ENCODE results near the gene SMIM41. TPM values are rescaled to one million over a fixed set of nuclear protein-coding genes. Genes with fewer than 3 reads are reported as not detected.

SMIM41 gene
- total RNA-seq, 2 experiments from 2014 or later = not detected

DNA sequence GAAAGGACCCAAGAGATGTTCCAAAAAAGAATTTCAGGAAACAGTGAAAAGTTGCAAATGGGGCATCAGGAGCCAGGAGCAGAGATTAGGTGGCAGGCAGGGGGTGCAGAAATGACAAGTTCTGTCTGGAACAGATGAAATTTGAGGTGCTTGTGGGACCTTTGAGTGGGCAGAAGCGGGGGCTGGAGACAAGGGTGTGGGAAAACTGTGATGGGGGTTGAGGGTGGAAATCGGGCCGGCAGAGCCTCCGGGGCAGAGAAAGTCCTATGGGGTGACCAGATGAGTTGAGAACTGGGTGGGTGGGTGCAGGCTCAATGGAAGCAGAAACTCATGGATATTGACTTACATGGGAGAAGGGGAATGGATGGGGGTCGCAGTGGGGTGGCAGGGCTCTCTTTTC is 29.8 kb upstream of the SMIM41 start:
- ChIA-PET CTCF (ENCODE audit: unreplicated experiment) (no interaction called here), POLR2A (no interaction called here)
- Histone ChIP-seq H3K27ac (ENCODE audit: low read depth, low read length, poor library complexity, severe bottlenecking) (no peak overlapping the region), H3K9me2 (ENCODE audit: insufficient read depth, low read length) (no peaks in the 10 kb centered on the region), H4K20me1 (ENCODE audit: insufficient read depth, low read length) (no peaks in the 10 kb centered on the region), H3K4me3 (ENCODE audit: low read depth, low read length, poor library complexity, severe bottlenecking) (peak overlapping the region; percentile 68), H3K9me3 (ENCODE audit: low read length) (no peaks in the 10 kb centered on the region), H3K79me2 (ENCODE audit: insufficient read depth, low read depth, low read length) (no peaks in the 10 kb centered on the region; the same call in 1 of the 2 replicates), H2AFZ (ENCODE audit: low read length) (no peak overlapping the region), H3K4me1 (ENCODE audit: insufficient read depth, low read length, poor library complexity, severe bottlenecking) (peaks cover 43% of the 10 kb centered on the region), H3K36me3 (ENCODE audit: insufficient read depth, low read length) (peaks cover 20% of the 10 kb centered on the region), H3K4me2 (ENCODE audit: low read length) (peak overlapping the region; percentile 85)
- no TSS peak for BruUV-seq (replicated peaks)
- TF ChIP-seq CTCF (conservative IDR thresholded peaks at IDR 0.05; ENCODE audit: low read length) (no peak), EZH2phosphoT487 (IDR thresholded peaks at IDR 0.05; ENCODE audit: borderline replicate concordance, low read depth, low read length) (no peak)
- DNase-seq (ENCODE audit: low spot score) = no peak
- intact Hi-C loops (cut with micrococcal nuclease; ENCODE audit: unreplicated experiment) = loop anchor here (2.0 kb wide), 2 partner anchors 13 to 25 kb away; no protein-coding TSS in a partner anchor

DNA sequence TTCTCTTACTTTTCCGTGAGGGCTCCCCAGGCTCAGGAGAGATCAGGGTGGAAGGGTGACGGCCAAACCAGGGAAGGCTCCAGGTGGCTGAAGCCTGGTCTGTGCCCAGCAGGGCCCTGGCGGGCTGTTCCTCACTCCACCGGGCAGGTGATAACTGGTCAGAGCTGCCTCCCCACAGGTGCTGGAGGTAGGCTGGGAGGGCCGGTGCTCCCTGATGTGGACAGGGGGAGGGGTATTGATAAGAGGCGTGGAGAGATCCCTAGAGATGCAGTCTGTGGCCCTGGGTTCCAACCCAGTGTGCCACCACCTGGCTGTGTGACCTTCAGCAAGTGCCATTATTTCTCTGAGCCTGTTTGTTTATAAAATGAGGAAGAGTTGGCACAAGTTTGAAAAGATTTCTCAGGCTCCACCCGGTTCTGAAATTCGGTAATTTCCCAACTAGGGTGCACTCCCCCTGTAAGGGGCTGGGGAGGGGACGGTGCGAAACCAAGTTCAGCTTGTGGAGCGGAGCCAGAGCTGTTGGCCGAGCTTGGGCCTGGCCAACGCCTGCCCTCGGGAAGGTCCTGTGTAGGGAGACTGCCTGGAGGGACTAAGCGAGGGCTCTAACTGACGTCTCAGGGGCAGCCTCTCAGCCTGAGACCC is 29.3 kb upstream of the SMIM41 start:
- Histone ChIP-seq H3K36me3 (ENCODE audit: insufficient read depth, low read length) (peaks cover 24% of the 10 kb centered on the region), H3K4me2 (ENCODE audit: low read length) (peak overlapping the region; percentile 85), H3K9me2 (ENCODE audit: insufficient read depth, low read length) (no peaks in the 10 kb centered on the region), H3K4me1 (ENCODE audit: insufficient read depth, low read length, poor library complexity, severe bottlenecking) (peaks cover 43% of the 10 kb centered on the region), H3K27ac (ENCODE audit: low read depth, low read length, poor library complexity, severe bottlenecking) (peak overlapping the region; percentile 66), H3K9me3 (ENCODE audit: low read length) (no peaks in the 10 kb centered on the region), H4K20me1 (ENCODE audit: insufficient read depth, low read length) (no peaks in the 10 kb centered on the region), H3K79me2 (ENCODE audit: insufficient read depth, low read depth, low read length) (no peaks in the 10 kb centered on the region; the same call in 1 of the 2 replicates), H2AFZ (ENCODE audit: low read length) (peak overlapping the region; percentile 30; the same call in 1 of the 2 replicates), H3K4me3 (ENCODE audit: low read depth, low read length, poor library complexity, severe bottlenecking) (peak overlapping the region; percentile 68)
- no TSS peak for BruUV-seq (replicated peaks)
- intact Hi-C loops (cut with micrococcal nuclease; ENCODE audit: unreplicated experiment) = loop anchor here (2.0 kb wide), 2 partner anchors 13 to 25 kb away; no protein-coding TSS in a partner anchor
- peak; percentile 17 for DNase-seq (ENCODE audit: low spot score)
- TF ChIP-seq CTCF (conservative IDR thresholded peaks at IDR 0.05; ENCODE audit: low read length) = no peak
- TF ChIP-seq EZH2phosphoT487 (IDR thresholded peaks at IDR 0.05; ENCODE audit: borderline replicate concordance, low read depth, low read length) = no peak
- ChIA-PET CTCF (ENCODE audit: unreplicated experiment) (interaction anchor here (0.7 kb wide), 1 partner anchor 25 kb away, joined by 3 read pairs; no protein-coding TSS in a partner anchor), POLR2A (interaction anchor here (0.7 to 1.4 kb wide), 6 partner anchors 9 to 31 kb away, joined by 3 to 10 read pairs (median 3); no protein-coding TSS in a partner anchor)
